SK-N-MC (cell line): ENCODE data around the gene C1orf115.

Experiments
- EZH2 ChIP-seq: fragments of 200-600 bp; sonication (generic); IDR thresholded peaks from one replicate; pipeline ENCODE4 v1.6.1; 2017; ENCODE audit warnings: antibody characterized with exemption
- FOXP2 ChIP-seq: optimal IDR thresholded peaks from 2 replicates; pipeline ENCODE3; 2011; ENCODE audit warnings: mild to moderate bottlenecking, moderate library complexity; ENCODE audit not compliant: insufficient read depth; ENCODE audit errors: extremely low read length, control extremely low read depth
- POLR2AphosphoS5 ChIP-seq: IDR thresholded peaks from 2 replicates; pipeline ENCODE4 v1.6.1; 2012; ENCODE audit warnings: mild to moderate bottlenecking, low read depth, low read length, borderline replicate concordance

DNA sequence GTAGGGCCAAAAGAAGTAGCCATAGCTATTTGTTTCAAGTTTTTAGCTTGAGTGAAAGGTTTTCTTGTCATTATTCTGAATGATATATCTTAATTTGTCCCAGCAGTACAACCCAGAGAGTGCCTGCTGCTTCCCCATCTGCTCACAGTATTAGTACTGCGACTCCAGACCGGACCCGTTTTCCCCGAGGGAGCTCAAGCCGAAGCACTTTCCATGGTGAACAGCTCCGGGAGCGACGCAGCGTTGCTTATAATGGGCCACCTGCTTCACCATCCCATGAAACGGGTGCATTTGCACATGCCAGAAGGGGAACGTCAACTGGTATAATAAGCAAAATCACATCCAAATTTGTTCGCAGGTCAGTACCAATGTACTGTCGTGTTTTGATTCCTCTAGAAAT is 37.2 kb upstream of the C1orf115 start:
- TF ChIP-seq EZH2 (no peak), POLR2AphosphoS5 (no peak), FOXP2 (no peak)
